ENCODE data around the gene TRABD2B.

TRABD2B gene

DNA sequence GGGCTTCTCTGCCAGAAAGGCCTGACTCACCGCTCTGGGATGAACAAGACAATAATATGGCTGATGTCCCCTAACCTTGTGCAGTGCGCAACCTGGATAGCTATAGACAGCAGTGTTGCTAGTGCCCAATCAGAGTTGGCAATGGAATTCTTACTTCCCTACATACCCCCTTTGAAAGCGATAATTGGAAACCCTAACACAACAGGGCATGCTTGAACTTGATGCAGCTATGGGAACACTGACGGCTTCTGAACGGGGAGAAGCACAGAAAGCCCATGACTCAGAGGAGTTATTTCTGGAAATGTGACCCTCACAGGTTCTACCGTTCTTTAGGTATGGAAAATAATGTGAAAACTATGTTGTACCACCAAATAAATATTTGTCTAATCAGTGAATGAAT is 200.6 kb downstream of the TRABD2B start:
- H3K27ac ChIP-seq (ENCODE audit: low read depth, low read length), result no peak overlapping the region
- H3K4me3 ChIP-seq (ENCODE audit: low read length), result no peak overlapping the region
- WGBS, result 92% methylated on average over 6 of the region's 6 CpGs
- no peaks in the 10 kb centered on the region for H3K27me3 ChIP-seq (ENCODE audit: insufficient read depth, low read length)
- no peak overlapping the region for H3K9ac ChIP-seq (ENCODE audit: low read depth, low read length)
- H3K9me3 ChIP-seq (ENCODE audit: insufficient read depth, low read depth, low read length), result no peaks in the 10 kb centered on the region
- H3K4me1 ChIP-seq (ENCODE audit: insufficient read depth, low read length), result no peaks in the 10 kb centered on the region
- H3K36me3 ChIP-seq (ENCODE audit: insufficient read depth, low read length), result no peaks in the 10 kb centered on the region

DNA sequence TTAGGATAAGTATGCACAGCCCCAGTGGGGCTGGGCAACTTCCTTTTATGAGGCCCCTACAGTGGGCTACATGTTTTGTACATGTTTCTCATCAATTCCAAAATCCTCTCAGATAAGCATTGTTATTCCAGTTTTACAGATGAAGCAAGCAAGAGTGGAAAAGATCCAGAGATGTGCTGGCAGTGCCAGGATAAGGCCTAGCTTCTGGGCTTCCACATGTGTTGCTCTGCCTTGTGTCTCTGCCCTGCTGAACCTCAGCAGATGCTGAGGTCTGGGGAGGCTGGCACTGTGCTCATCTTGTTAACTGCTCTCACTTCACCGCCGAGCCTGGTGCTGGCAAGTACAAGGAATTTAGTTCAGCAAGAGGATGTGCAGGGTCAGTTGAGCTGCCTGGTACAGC is 202.1 kb downstream of the TRABD2B start:
- Histone ChIP-seq H3K27ac (ENCODE audit: low read depth, low read length) (no peak overlapping the region), H3K9ac (ENCODE audit: low read depth, low read length) (no peak overlapping the region), H3K27me3 (ENCODE audit: insufficient read depth, low read length) (no peaks in the 10 kb centered on the region), H3K4me1 (ENCODE audit: insufficient read depth, low read length) (no peaks in the 10 kb centered on the region), H3K4me3 (ENCODE audit: low read length) (no peak overlapping the region), H3K9me3 (ENCODE audit: insufficient read depth, low read depth, low read length) (no peaks in the 10 kb centered on the region), H3K36me3 (ENCODE audit: insufficient read depth, low read length) (no peaks in the 10 kb centered on the region)
- 93% methylated on average over 2 of the region's 2 CpGs for WGBS

DNA sequence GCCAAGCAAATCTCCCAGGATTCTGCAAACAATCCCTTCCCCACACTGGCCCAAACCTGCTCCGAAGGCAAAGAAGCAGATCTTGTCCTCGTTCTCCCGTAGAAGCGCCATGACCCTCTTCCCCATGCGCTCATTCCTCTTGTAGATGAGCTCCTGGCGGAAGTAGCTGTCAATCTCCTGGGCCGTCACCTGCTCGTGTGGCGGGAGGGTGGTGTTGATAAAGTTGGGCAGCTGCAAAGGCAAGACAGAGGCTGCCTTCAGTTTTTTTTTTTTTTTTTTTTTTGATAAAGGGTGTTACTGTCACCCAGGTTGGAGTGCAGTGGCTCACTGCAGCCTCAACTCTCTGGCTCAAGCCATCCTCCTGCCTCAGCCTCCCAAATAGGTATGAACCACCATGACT is 202.7 kb downstream of the TRABD2B start:
- no peak overlapping the region for H3K4me3 ChIP-seq (ENCODE audit: low read length)
- H3K27me3 ChIP-seq (ENCODE audit: insufficient read depth, low read length), result no peaks in the 10 kb centered on the region
- WGBS, result 95% methylated on average over 9 of the region's 9 CpGs
- H3K36me3 ChIP-seq (ENCODE audit: insufficient read depth, low read length), result no peaks in the 10 kb centered on the region
- H3K27ac ChIP-seq (ENCODE audit: low read depth, low read length), result no peak overlapping the region
- H3K9me3 ChIP-seq (ENCODE audit: insufficient read depth, low read depth, low read length), result no peaks in the 10 kb centered on the region
- H3K4me1 ChIP-seq (ENCODE audit: insufficient read depth, low read length), result no peaks in the 10 kb centered on the region
- H3K9ac ChIP-seq (ENCODE audit: low read depth, low read length), result no peak overlapping the region

DNA sequence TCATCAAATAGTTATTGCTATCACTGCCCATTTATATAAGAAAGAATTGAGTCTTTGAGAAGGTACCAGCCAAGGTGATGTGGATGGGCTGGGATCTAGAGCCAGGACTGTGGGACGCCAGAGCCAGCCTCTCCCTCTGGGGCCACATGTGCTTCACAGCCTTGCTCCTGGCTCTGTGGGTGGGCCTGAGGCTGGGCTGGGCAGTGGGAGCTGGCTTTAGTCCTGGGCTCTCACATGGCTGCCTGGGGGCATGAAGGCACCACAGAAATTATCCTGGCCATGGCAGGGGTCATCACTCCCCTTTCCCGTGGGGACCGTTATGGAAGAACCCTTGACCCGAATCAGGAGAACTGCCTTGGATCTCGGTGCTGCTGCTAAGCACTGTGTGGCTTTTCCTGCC is 203.1 kb downstream of the TRABD2B start:
- WGBS, result 95% methylated on average over 5 of the region's 5 CpGs
- Histone ChIP-seq H3K27ac (ENCODE audit: low read depth, low read length) (no peak overlapping the region), H3K27me3 (ENCODE audit: insufficient read depth, low read length) (no peaks in the 10 kb centered on the region), H3K36me3 (ENCODE audit: insufficient read depth, low read length) (no peaks in the 10 kb centered on the region), H3K4me3 (ENCODE audit: low read length) (no peak overlapping the region), H3K9ac (ENCODE audit: low read depth, low read length) (no peak overlapping the region), H3K4me1 (ENCODE audit: insufficient read depth, low read length) (no peaks in the 10 kb centered on the region), H3K9me3 (ENCODE audit: insufficient read depth, low read depth, low read length) (no peaks in the 10 kb centered on the region)

DNA sequence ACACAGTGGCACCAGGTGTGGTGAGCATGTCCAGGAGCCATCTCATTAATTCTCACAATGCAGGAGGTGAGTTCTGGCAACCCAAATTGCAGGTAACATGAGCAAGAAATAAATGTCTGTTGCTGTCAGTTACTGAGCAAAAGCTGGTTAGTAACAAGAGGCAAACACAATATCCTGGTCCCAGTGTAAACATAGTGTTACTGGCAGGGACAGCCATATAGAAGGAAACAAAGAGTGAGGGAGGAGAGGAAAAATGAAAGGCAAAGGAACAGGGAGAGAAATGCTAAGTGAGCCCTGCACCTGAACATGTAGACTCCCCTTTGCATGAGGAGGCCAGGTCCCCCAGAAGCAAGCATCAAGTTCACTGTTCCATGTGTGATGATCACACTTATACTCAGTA is 203.6 kb downstream of the TRABD2B start:
- no peaks in the 10 kb centered on the region for H3K27me3 ChIP-seq (ENCODE audit: insufficient read depth, low read length)
- H3K9ac ChIP-seq (ENCODE audit: low read depth, low read length), result no peak overlapping the region
- H3K4me1 ChIP-seq (ENCODE audit: insufficient read depth, low read length), result no peaks in the 10 kb centered on the region
- H3K27ac ChIP-seq (ENCODE audit: low read depth, low read length), result no peak overlapping the region
- H3K36me3 ChIP-seq (ENCODE audit: insufficient read depth, low read length), result no peaks in the 10 kb centered on the region
- H3K9me3 ChIP-seq (ENCODE audit: insufficient read depth, low read depth, low read length), result no peaks in the 10 kb centered on the region
- H3K4me3 ChIP-seq (ENCODE audit: low read length), result no peak overlapping the region

DNA sequence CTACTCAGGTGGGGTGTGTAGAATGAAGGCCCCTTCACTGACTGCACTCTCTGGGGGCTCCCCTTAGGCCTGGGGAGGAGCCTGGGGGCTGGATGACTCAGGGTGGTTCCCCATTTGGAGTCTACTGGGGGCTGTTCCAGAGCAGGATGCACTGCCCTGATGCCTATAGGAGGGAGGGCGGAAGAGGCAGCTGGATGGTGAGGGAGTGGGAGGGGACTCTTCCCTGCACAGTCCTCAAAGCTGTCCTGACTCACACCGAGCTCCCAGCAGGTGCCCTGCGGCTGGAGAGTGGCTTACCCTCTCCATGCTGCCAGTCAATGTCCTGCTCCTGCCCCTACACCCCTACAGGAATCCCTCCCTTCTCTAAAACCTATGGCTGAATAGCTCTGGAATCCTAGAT is 204.4 kb downstream of the TRABD2B start:
- H3K4me1 ChIP-seq (ENCODE audit: insufficient read depth, low read length), result no peaks in the 10 kb centered on the region
- no peaks in the 10 kb centered on the region for H3K27me3 ChIP-seq (ENCODE audit: insufficient read depth, low read length)
- no peak overlapping the region for H3K4me3 ChIP-seq (ENCODE audit: low read length)
- H3K27ac ChIP-seq (ENCODE audit: low read depth, low read length), result no peak overlapping the region
- WGBS, result 81% methylated on average over 3 of the region's 3 CpGs
- H3K9me3 ChIP-seq (ENCODE audit: insufficient read depth, low read depth, low read length), result no peaks in the 10 kb centered on the region
- H3K9ac ChIP-seq (ENCODE audit: low read depth, low read length), result no peak overlapping the region
- no peaks in the 10 kb centered on the region for H3K36me3 ChIP-seq (ENCODE audit: insufficient read depth, low read length)

DNA sequence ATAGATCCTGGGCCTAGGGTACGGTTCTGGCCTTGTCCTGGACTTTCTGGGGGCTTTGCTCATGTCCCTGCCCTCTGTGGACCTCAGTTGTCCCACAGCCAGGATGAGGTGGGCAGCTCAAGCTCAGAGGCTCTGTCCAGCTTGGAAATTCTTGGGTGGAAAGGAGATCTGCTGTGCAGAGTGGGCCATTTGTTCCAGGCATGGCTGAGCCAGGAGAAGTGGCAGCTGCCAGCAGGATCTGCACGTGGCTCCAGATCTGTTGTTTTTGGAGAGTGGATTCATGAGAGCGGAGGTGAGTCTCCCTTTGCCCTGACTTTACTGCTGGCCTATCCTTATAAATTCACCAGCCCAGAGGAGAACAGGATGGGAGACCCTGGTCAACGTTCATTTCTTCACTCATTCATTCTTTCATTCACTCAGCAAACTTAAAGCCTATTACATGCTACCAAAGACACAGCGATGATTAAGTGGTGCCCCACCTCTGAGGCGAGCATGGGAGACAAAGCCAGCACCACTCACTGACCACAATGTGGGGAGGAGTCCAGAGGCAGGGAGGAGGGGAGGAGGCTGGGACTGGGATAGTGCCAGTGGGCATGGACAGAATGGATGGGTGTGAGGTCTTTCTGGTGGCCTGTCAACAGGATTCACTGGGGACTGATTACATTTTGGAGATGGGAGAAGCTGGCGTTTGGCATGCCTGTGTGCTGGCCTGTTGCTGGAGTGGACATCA is 205.1 kb downstream of the TRABD2B start:
- no peak overlapping the region for H3K9ac ChIP-seq (ENCODE audit: low read depth, low read length)
- no peaks in the 10 kb centered on the region for H3K36me3 ChIP-seq (ENCODE audit: insufficient read depth, low read length)
- WGBS, result 86% methylated on average over 7 of the region's 7 CpGs
- H3K27ac ChIP-seq (ENCODE audit: low read depth, low read length), result no peak overlapping the region
- no peaks in the 10 kb centered on the region for H3K9me3 ChIP-seq (ENCODE audit: insufficient read depth, low read depth, low read length)
- no peaks in the 10 kb centered on the region for H3K27me3 ChIP-seq (ENCODE audit: insufficient read depth, low read length)
- no peak overlapping the region for H3K4me3 ChIP-seq (ENCODE audit: low read length)
- H3K4me1 ChIP-seq (ENCODE audit: insufficient read depth, low read length), result no peaks in the 10 kb centered on the region

DNA sequence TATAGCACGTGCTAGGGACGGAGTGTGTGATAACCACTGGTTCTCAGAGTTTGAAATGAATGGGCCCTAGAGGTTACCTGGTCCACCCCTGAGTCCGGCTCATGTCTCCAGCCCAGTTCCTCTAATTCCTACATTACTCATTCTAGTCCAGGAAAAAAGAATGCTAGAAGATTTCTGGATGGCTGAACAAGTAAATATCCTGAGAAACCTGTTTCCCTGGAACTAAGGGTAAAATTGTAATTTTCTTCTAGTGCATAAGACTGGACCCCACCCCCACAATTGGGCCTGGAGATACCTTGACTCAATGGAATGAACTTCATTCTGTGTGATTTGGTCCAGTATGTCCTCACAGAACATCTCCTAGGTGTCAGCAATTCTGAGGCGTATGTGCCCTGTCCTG is 208.4 kb downstream of the TRABD2B start:
- Histone ChIP-seq H3K4me3 (ENCODE audit: low read length) (no peak overlapping the region), H3K27ac (ENCODE audit: low read depth, low read length) (no peak overlapping the region), H3K9me3 (ENCODE audit: insufficient read depth, low read depth, low read length) (no peaks in the 10 kb centered on the region), H3K36me3 (ENCODE audit: insufficient read depth, low read length) (no peaks in the 10 kb centered on the region), H3K4me1 (ENCODE audit: insufficient read depth, low read length) (no peaks in the 10 kb centered on the region), H3K27me3 (ENCODE audit: insufficient read depth, low read length) (no peaks in the 10 kb centered on the region), H3K9ac (ENCODE audit: low read depth, low read length) (no peak overlapping the region)
- 94% methylated on average over 4 of the region's 4 CpGs for WGBS

DNA sequence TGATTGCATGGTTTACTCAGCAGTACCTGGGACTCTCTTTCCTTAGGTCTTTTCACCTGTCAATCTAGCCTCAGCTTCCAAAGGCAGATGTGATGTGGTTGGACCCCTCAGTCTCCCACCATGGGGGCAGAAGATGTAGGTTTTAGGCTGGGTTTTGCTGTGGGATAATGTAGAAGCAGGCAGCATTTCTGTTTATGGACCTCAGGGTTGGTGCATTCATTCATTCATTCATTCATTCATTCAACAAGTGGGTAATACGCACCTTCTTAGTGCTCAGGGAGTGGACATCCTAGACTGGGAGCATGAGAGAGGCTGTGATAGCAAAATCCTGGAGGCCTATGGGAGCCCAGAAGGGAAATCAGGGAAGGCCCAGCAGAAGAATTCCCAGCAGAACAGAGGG is 209.6 kb downstream of the TRABD2B start:
- no peaks in the 10 kb centered on the region for H3K36me3 ChIP-seq (ENCODE audit: insufficient read depth, low read length)
- H3K9me3 ChIP-seq (ENCODE audit: insufficient read depth, low read depth, low read length), result no peaks in the 10 kb centered on the region
- 96% methylated on average over 1 of the region's 1 CpG for WGBS
- no peak overlapping the region for H3K4me3 ChIP-seq (ENCODE audit: low read length)
- H3K4me1 ChIP-seq (ENCODE audit: insufficient read depth, low read length), result no peaks in the 10 kb centered on the region
- no peak overlapping the region for H3K27ac ChIP-seq (ENCODE audit: low read depth, low read length)
- no peak overlapping the region for H3K9ac ChIP-seq (ENCODE audit: low read depth, low read length)
- no peaks in the 10 kb centered on the region for H3K27me3 ChIP-seq (ENCODE audit: insufficient read depth, low read length)

DNA sequence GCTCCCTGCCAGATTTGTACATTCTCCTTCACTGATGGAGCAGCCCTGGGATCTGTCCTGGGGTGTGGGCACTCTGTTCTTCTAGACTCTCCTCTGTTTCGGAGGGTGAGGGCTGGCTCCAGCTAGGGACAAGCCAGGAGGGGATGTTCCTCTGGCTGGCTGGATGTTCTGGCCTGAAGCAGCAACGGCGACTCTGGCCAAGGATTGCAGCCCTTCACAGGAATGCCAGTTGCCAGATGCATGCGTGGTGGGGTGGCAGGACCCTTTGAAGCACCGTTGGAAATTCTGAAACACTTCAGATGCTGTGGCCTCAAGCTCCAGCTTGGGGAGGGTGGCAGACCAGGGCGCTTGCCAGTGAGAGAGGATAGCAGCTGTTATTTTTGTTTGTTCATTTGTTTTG is 210.9 kb downstream of the TRABD2B start:
- H3K9me3 ChIP-seq (ENCODE audit: insufficient read depth, low read depth, low read length), result no peaks in the 10 kb centered on the region
- H3K27ac ChIP-seq (ENCODE audit: low read depth, low read length), result no peak overlapping the region
- 93% methylated on average over 6 of the region's 6 CpGs for WGBS
- no peak overlapping the region for H3K4me3 ChIP-seq (ENCODE audit: low read length)
- no peaks in the 10 kb centered on the region for H3K27me3 ChIP-seq (ENCODE audit: insufficient read depth, low read length)
- H3K36me3 ChIP-seq (ENCODE audit: insufficient read depth, low read length), result no peaks in the 10 kb centered on the region
- H3K4me1 ChIP-seq (ENCODE audit: insufficient read depth, low read length), result no peaks in the 10 kb centered on the region
- no peak overlapping the region for H3K9ac ChIP-seq (ENCODE audit: low read depth, low read length)

DNA sequence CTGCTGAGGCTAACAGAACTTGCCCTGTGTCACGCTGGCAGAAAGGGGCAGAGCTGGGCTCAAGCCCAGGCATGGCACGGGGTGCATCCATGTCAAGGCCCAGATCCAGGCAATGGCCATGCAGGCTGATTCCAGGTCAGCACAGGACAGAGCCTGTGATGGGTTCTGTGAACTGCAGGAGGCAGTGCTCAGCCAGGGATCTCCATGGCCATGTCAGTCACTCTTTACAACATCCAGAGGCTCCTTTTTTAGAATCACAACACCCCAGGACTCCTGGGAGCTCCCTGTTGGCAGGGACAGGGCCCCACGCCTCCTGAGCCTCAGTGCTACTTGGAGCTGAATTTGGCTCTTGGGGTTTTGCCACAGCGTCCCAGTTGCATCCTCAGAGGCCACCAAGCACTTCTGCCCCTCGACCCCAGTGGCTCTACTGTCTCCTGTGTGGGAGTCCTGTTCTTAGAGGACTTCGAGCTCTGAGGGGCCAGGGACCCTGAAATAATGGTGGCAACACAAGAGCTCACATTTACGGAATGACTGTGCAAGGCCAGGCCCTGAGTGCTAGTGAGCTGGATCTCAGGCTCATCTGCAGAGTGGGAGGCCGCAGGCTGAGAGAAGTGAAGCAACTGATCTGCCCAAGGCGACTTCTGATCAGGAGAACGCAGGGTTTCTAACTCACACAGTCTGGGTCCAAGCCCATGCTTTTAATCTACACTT is 211.5 kb downstream of the TRABD2B start:
- Histone ChIP-seq H3K27ac (ENCODE audit: low read depth, low read length) (no peak overlapping the region), H3K4me1 (ENCODE audit: insufficient read depth, low read length) (no peaks in the 10 kb centered on the region), H3K9ac (ENCODE audit: low read depth, low read length) (no peak overlapping the region), H3K36me3 (ENCODE audit: insufficient read depth, low read length) (no peaks in the 10 kb centered on the region), H3K4me3 (ENCODE audit: low read length) (no peak overlapping the region), H3K9me3 (ENCODE audit: insufficient read depth, low read depth, low read length) (no peaks in the 10 kb centered on the region), H3K27me3 (ENCODE audit: insufficient read depth, low read length) (no peaks in the 10 kb centered on the region)
- 87% methylated on average over 10 of the region's 10 CpGs for WGBS

All from HUES64 (cell line).